COLO829 (cell line): Measurements from ENCODE around the gene CCDC14.
A peak's percentile ranks its signal among the peaks of the same experiment; 100 is the strongest.
"Not testable (repeated sequence)": the region's sequence is repeated elsewhere in the genome, so short reads cannot be mapped to it uniquely, and the experiment has no call there.

Experiments used
- DNase-seq: peaks from one replicate; pipeline ENCODE4 v3.0.0; 2012; ENCODE audit warnings: low spot score

Gene CCDC14

DNA sequence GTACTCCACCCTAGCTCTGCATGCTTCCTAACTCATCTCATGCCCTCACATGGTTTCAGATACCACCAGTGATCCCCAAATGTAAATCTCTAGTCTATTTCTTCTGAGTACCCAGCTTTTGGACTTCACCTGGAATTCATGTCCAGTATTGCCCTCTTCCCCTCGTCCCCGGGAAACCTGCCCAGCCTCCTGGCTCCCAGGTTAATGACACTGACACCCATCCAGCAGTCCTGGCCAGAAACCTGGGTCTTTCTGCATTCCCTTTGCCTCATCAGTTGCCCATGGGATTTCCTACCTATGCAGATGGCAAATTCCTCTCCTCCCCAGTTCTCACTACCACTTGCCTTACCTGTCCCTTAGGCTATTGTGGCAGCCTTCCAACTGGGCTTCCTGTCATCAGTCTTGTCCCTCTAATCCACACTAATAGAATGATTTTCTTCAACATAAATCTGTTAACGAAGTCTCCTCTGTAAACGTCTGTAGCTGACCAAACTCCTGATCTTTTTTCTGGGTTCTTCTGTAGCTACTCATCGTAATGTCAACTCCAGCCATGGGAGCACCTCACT, 61.6 kb downstream of the CCDC14 start:
- DNase-seq: no peak

DNA sequence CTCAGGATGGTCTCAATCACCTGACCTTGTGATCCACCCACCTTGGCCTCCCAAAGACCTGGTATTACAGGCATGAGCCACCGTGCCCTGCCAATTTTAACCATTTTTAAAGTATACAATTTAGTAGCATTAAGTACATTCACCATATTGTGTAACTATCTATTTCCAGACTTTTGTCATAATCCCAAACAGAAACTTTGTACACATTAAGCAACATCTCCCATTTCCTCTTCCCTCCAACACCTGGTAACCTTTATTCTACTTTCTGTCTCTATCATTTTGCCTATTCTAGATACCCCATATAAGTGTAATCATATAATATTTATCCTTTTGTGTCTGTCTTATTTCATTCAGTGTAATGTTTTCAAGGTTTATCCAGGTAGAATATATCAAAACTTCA, 68.0 kb downstream of the CCDC14 start:
- no peak for DNase-seq

GRCh38 chr3:123892195-123892594, 68.8 kb downstream of the CCDC14 start:
- no peak for DNase-seq

DNA sequence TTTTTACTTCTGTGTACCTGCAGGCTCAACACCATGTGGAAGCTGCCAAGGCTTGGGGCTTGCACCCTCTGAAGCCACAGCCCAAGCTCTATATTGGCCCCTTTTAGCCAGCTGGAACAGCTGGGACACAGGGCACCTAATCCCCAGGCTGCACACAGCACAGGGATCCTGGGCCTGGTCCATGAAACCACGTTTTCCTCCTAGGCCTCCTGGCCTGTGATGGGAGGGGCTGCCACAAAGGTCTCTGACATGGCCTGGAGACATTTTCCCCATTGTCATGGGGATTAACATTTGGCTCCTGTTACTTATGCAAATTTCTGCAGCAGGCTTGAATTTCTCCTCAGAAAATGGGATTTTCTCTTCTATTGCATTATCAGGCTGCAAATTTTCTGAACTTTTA, 70.0 kb downstream of the CCDC14 start:
- DNase-seq: not testable (repeated sequence)

DNA sequence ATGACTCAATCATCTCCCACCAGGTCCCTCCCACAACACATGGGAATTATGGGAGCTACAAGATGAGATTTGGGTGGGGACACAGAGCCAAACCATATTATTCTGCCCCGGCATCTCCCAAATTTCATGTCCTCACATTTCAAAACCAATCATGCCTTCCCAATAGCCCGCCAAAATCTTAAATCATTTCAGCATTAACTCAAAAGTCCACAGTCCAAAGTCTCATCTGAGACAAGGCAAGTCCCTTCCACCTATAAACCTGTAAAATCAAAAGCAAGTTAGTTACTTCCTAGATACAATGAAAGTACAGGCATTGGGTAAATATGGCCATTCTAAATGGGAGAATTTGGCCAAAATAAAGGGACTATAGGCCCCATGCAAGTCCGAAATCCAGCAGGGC, 70.9 kb downstream of the CCDC14 start:
- DNase-seq: not testable (repeated sequence)

DNA sequence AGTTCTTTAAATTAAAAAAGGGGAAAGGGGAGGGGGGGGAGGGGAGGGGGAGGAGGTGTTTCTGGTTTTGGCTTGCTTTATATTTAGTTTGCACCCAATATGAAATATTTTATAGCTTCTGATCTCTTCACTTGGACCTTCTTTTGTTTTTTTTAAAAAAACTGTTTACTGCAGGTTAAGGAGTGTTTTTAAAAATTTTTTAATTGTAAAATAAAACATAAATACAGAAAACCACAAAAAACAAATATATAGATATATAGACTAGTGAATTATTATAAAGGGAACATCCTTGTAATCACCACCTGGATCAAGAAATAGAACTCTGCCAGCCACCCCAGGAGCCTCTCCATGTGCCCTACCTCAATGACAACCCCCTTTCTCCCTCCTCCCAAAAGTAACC, 76.0 kb downstream of the CCDC14 start:
- no peak for DNase-seq

DNA sequence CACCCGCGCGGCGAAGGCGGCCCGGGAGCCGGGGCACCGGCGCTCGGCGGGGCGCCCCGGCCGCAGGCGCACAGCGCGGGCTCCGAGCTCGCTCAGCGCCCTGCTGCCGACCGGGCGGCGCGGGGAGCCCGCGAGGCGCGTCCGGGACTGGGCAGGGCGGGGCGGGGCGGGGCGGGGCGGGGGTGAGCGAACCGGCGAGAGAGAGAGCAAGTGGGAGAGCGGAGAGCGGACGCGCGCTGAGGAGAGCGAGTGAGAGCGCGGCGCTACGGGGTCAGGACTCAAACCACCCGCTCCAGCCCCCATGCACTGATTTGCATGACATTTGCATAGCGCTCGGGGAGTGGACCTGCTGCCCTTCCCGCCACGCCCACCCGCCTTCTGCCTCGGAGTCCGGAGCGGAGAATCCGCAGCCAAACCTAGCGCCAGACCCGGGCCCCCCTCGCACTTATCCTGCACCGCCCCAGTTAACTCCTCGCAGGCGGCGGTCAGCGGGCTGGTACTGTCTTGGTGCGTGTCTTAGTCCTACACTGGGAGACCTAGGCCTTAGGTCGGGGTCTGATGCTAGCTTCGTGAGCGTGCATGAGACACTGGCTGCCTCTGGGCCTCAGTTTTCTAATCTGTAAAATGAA, 76.7 kb downstream of the CCDC14 start, which contains the start of gene MYLK:
Gene MYLK (minus strand): TSS at position 130 of the 629 bp plus-strand sequence. CDS start 90,491 bp downstream, outside the sequence.
- DNase-seq: peak; percentile 79

DNA sequence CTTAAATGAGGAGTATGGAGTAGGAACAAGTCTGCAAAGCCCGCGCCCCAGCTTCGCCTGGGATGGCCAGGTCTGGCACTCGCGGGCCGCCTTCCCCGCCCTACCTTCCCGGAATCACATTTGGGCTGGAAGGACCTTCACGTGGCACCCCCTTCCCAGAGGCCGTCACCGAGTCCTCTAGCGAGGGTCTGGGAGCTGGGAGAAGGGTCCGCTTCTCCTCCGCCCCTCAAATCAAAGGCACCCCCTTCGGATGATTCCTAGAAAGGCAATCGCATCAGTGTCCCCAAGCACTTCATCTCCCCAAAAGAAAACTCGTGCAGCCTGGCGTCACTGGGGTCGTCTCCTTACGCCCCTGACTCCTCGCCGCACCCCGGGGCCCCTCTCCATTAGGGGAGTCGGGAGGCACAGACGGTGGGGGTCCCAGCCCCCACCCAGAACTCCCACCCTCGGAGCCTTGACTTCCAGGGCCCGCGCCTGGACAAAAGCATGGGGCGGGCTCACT, 77.3 kb downstream of the CCDC14 start:
- no peak for DNase-seq

- no peak for DNase-seq
Measured at GRCh38 chr3:123883111-123883510, 77.9 kb downstream of the CCDC14 start.

- no peak for DNase-seq
Measured at GRCh38 chr3:123881771-123882170, 79.3 kb downstream of the CCDC14 start.

GRCh38 chr3:123880998-123881561, 79.9 kb downstream of the CCDC14 start:
- DNase-seq: peak; percentile 40

DNA sequence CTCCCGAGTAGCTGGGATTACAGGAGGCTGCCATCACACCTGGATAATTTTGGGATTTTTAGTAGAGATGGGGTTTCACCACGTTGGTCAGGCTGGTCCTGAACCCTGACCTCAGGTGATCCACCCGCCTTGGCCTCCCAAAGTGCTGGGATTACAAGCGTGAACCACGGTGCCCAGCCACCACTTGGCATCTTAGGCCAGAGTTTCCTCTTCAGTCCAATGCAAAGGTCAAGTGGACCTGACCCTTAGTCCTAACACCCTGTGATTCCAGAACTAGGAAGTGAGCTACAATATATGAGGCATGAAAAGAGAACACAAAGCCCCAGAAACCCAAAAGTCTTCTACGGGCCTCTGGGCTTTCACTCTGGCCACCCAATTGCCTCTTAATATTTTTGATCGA, 82.2 kb downstream of the CCDC14 start:
- no peak for DNase-seq

GRCh38 chr3:123877965-123878364, 83.1 kb downstream of the CCDC14 start:
- no peak for DNase-seq

- DNase-seq: no peak
Measured at GRCh38 chr3:123877466-123877865, 83.6 kb downstream of the CCDC14 start.

- DNase-seq: no peak
Measured at GRCh38 chr3:123876858-123877257, 84.2 kb downstream of the CCDC14 start.

DNA sequence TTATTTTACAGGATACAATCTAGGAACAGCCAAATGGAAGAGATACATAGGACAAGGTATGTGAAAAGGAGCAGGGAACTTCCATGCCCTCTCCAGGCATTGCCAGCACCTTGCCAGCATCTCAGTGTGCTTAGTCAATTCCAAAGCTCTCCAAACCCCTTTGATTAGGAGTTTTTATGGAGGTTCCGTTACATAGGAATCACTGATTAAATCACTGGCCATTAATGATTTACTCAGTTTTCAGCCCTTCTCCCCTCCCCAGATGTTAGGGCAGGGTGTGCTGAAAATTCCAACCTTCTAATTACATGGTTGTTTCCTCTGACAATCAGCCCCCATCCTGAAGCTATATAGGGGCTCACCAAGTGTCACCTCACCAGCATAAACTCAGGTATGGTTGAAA, 88.4 kb downstream of the CCDC14 start:
- no peak for DNase-seq

DNA sequence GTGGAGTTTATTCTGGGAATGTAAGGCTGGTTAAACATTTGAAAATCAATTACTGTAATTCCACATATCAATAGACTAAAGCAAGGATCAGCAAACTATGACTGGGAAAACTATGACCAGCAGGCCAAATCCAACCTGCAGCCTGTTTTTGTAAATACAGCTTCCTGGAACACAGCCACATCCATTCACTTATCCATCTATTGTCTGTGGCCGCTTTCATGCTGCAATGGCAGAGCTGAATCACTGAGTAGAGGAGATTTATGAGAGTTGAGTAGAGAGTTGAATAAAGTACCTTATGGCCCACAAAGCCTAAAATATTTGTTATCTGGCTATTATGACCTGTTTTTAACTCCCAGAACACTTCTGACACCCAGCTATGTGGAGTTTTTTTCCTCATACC, 89.1 kb downstream of the CCDC14 start:
- no peak for DNase-seq

- DNase-seq: no peak
Measured at GRCh38 chr3:123870033-123870432, 91.0 kb downstream of the CCDC14 start.

DNA sequence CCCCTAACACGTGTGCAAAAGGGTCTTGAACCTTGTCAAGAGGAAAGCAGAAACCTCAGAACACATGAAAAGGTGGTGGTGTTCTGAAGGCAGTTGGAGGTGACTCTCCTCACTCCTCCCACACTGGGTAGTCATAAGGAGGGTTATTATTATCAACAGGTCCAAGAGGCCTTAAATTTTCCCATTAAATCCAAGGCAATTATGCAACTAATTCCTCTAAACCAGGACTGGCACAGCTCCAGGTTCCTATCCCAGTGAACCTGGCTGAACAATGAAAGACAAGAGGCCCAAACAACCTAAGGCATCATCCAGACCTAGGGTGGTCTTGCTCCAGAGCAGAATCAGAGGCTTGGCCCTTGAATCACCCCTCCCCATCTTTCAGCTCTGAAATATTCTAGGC, 91.9 kb downstream of the CCDC14 start:
- DNase-seq: no peak

DNA sequence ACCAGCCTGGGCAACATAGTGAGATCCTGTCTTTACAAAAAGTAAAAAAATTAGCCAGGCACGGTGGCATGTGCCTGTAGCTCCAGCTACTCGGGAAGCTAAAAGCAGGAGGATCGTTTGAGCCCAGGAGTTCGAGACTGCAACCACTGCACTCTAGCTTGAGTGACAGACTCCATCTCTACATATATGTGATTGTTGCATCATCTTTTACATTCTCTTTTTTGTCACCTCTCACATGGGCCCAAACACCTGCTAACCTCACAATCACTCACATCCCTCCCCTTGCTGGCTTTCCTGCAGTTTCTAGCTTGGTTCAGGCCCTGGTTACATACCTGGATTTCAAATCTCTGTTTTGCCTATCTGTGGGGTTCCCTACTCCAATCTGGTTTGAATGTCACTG, 96.3 kb downstream of the CCDC14 start:
- no peak for DNase-seq
